GM19455 (cell line): ENCODE measurements around the gene MYADM.

ENCODE experiments used
- ATAC-seq: cut with Tn5 transposase; IDR thresholded peaks from one replicate; pipeline ENCODE4 v1.9.1; 2021; ENCODE audit not compliant: unreplicated experiment

Gene MYADM

DNA sequence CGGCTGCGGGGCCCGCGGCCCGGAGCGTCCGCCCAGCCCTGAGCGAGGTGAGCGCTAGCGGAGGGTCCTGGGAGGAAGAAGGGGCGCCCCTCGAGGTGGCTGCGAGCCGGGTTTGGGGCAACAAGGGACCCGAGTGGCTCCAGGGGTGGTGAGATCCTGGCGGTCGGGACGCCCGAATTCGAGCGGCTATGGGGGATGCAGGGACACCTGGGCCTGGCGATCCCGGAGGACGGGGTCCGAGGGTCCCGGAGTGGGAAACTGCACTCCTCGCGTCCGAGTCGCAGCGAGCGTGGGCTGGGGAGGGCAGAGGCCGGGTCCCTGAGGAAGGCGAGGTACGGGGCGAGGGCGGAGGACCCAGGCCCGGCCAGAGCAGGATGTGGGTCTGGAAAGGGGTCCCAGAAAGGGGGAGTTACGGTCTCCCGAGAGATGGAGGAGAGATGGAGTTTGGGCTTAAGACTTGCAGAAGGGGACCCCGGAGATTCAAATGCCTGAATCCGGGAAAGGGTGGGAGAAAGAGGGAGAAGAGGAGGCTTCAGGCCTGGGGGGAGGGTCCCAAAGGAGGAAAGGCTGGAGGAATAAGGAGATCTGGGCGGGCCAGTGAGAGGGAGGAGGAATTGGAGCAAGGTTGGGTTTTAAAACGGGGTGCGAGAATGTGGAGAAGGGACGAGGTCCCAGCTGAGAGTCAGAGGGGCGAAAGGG, 41.9 kb downstream of the MYADM start:
- no peak for ATAC-seq

DNA sequence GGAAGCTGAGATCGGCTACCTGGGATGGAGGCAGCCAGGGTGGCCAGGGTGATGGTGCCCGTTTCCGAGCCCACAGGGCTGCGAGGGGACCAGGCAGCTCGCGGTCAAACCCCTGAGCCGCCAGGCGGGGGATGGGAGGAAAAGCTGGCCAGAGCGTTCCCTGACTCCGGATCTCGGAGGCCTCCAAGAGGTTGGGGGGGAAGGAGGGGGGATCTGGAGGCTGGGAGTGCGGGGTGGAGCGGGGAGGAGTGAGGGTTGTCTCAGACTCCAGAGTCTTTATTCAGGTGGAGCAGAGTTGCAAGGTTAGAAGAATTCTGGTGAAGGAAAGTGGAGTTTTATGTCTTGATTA, 42.5 kb downstream of the MYADM start:
- ATAC-seq: no peak

DNA sequence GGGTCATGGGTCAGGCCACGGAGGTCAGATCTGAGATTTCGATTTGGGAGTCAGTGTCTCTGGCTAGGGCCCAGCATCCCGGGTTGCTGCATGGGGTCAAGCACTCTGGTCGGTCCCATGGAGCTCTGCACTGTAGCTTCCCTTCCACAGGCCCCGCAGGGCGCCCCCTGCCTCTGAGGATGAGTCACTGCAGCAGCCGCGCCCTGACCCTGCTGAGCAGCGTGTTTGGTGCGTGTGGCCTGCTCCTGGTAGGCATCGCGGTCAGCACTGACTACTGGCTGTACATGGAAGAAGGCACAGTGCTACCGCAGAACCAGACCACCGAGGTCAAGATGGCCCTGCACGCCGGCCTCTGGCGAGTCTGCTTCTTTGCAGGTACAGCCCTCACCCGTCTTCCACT, 45.0 kb downstream of the MYADM start:
- ATAC-seq: no peak

DNA sequence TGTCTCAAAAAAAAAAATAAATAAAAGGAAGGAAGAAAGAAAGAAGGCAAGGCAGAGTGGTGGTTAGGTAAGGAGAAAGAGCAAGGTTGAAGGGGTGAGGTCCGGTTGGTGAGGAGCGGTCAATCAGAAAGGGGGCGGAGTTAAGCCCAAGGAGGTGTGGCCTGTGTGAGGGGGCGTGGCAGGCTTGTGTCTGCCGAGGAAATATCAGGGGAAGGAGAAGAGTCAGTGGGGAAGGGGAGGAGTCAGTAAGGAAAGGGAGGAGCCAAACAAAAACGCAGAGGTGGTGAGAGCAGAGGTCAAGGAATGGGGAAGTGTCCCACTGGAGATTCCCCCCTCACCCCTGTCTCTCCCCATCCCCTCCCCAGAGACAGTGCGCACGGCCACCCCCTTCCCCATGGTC, 47.3 kb downstream of the MYADM start:
- ATAC-seq: no peak

DNA sequence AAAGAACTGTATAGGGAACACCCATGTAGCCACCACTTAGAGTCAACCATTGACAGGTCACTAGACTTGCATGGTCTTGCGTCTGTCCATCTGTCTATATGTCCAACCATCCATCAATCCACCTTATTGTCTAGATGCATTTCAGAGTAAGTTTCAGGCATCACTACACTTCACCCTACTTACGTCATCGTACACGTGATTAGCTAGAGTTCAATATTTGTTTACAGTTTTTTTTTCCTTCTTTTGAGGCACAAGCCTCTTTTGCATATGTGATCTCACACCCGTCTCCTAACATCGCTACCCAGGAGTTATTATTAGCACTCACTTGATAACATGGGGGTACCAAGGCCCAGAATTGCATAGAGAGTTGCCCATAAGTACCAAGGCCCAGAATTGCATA, 48.3 kb downstream of the MYADM start:
- no peak for ATAC-seq

GRCh38 chr19:53917356-53917755, 49.7 kb downstream of the MYADM start:
- ATAC-seq: no peak
